ENCODE measurements around the gene TMEFF1.

GRCh38 chr9:100430286-100430940, 42.5 kb upstream of the TMEFF1 start:
- TF ChIP-seq CTCF (IDR thresholded peaks at IDR 0.05): no peak
- no peak for TF ChIP-seq POLR2AphosphoS5 (IDR thresholded peaks at IDR 0.05)
- TF ChIP-seq POLR2A (IDR thresholded peaks at IDR 0.05): no peak

Measured in gastroesophageal sphincter (tissue), 3 donors.